Glutamatergic neuron (in vitro differentiated cells): ENCODE data around the gene MINDY2. TPM values are rescaled to one million over a fixed set of nuclear protein-coding genes. Genes with fewer than 3 reads are reported as not detected.

Experiments used
- DNase-seq: peaks from one replicate; pipeline ENCODE4 v3.0.0; 2022
- H3K27ac Mint-ChIP-seq: one replicate; pipeline ENCODE4 v1.8.0; 2020; ENCODE audit warnings: mild to moderate bottlenecking, mixed read lengths, inconsistent platforms; ENCODE audit not compliant: unreplicated experiment
- H3K27me3 Mint-ChIP-seq: one replicate; pipeline ENCODE4 v1.8.0; 2020; ENCODE audit warnings: mild to moderate bottlenecking, moderate library complexity, mixed read lengths, inconsistent platforms; ENCODE audit not compliant: unreplicated experiment
- H3K36me3 Mint-ChIP-seq: one replicate; pipeline ENCODE4 v1.8.0; 2020; ENCODE audit warnings: mild to moderate bottlenecking, mixed read lengths, inconsistent platforms; ENCODE audit not compliant: unreplicated experiment
- H3K4me1 Mint-ChIP-seq: one replicate; pipeline ENCODE4 v1.8.0; 2020; ENCODE audit warnings: mild to moderate bottlenecking, low read depth, mixed read lengths, inconsistent platforms; ENCODE audit not compliant: unreplicated experiment
- H3K4me3 Mint-ChIP-seq: one replicate; pipeline ENCODE4 v1.8.0; 2020; ENCODE audit warnings: mild to moderate bottlenecking, mixed read lengths, inconsistent platforms; ENCODE audit not compliant: unreplicated experiment
- H3K9me3 Mint-ChIP-seq: one replicate; pipeline ENCODE4 v1.8.0; 2020; ENCODE audit warnings: mild to moderate bottlenecking, moderate library complexity, mixed read lengths, inconsistent platforms; ENCODE audit not compliant: unreplicated experiment
- CTCF ChIP-seq: fragments of 200-600 bp; sonication (generic); IDR thresholded peaks from one replicate; pipeline ENCODE4 v1.5.0; 2021; ENCODE audit not compliant: partially characterized antibody, unreplicated experiment
- total RNA-seq: library from RNA; stranded (reverse); fragmentation: NEBNext Ultra II Directional; extraction: Animal tissue kit (Norgen Biotek cat#: 25700); gene quantifications from one replicate; pipeline ENCODE4 v1.2.1, GENCODE V29; 2021; ENCODE audit not compliant: unreplicated experiment

Gene MINDY2
- total RNA-seq, 1 donor from 2014 or later: 34.3 TPM

DNA sequence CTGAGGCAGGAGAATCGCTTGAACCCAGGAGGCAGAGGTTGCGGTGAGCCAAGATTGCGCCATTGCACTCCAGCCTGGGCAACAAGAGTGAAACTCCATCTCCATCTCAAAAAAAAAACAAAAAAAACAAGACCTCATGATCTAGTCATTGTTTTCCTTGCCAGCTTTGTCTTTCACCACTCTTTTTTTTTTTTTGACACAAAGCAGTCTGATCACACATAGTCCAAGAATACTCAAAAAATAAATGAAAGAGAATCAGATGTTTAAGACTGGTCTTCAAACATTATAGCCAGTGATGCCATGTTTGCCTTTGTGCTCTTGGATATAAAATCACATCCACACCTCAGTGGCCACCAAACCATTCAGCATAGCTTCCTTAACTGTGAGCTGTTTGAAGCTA lies 15.8 kb upstream of the MINDY2 start:
- Mint-ChIP-seq H3K4me1 (peaks cover 2% of the 10 kb centered on the region), H3K4me3 (no peak overlapping the region), H3K36me3 (no peaks in the 10 kb centered on the region), H3K9me3 (peaks cover 3% of the 10 kb centered on the region), H3K27ac (no peak overlapping the region), H3K27me3 (no peaks in the 10 kb centered on the region)
- no peak for DNase-seq
- no peak for TF ChIP-seq CTCF

- no peak for TF ChIP-seq CTCF
- Mint-ChIP-seq H3K27ac (no peak overlapping the region), H3K9me3 (no peaks in the 10 kb centered on the region), H3K27me3 (no peaks in the 10 kb centered on the region), H3K36me3 (no peaks in the 10 kb centered on the region), H3K4me1 (no peaks in the 10 kb centered on the region), H3K4me3 (no peak overlapping the region)
- no peak for DNase-seq
These were observed 15.1 kb upstream of the MINDY2 start for GRCh38 chr15:58755956-58756355.

DNA sequence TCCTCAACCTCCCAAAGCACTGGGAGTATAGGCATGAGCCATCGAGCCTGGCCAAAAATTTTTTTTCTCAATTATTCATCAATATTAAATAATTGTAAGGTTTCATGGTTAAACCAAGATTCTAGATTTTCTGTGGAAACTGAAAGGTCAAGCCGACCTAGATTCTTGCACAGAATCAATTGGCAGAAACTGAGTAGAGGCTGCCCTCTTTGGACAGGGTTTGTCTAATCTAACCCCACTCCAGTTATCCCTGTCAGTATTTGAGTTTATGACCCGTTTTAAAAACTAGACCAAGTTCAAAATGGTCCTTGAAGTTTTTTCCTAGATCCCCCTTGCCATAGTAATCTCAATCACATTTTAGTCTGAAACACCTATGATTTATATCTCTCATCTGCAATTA lies 13.0 kb upstream of the MINDY2 start:
- H3K4me1 Mint-ChIP-seq: no peaks in the 10 kb centered on the region
- no peak overlapping the region for H3K27ac Mint-ChIP-seq
- no peak overlapping the region for H3K4me3 Mint-ChIP-seq
- H3K27me3 Mint-ChIP-seq: no peaks in the 10 kb centered on the region
- H3K9me3 Mint-ChIP-seq: peaks cover 1% of the 10 kb centered on the region
- TF ChIP-seq CTCF: no peak
- no peaks in the 10 kb centered on the region for H3K36me3 Mint-ChIP-seq
- DNase-seq: no peak

DNA sequence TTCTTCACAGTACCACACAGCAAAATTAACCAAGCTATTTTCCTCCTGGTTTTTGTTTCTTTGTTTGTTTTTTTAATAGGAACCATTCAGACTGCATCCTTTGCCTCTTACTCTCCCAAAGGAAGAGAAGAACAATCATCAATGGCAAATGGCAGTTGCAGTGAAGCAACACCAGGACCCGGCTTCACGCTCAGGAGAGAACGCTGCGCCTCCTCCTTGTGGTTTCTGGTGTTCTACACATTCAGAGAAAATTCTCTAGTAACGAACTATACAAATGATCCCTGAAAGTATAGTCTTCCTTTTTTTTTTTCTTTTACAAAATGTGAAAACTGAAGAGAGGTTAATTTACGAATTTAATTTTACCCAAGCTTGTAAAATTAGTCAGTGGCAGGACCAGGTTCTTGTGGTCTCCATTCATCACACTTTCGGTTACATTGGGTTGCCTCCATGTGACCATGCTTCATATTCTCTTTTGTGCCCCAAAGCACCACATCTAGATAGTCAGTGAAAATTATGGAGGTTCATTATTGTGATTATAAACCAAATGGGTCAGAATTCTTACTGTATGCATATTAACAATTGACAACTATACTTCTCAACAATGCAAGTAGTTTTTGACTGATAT lies 10.6 kb upstream of the MINDY2 start:
- H3K9me3 Mint-ChIP-seq: peaks cover 1% of the 10 kb centered on the region
- H3K4me1 Mint-ChIP-seq: no peaks in the 10 kb centered on the region
- H3K36me3 Mint-ChIP-seq: peaks cover 6% of the 10 kb centered on the region
- no peak overlapping the region for H3K27ac Mint-ChIP-seq
- H3K4me3 Mint-ChIP-seq: no peak overlapping the region
- DNase-seq: no peak
- no peak for TF ChIP-seq CTCF
- no peaks in the 10 kb centered on the region for H3K27me3 Mint-ChIP-seq

- no peak for DNase-seq
- TF ChIP-seq CTCF: no peak
- Mint-ChIP-seq H3K9me3 (peaks cover 1% of the 10 kb centered on the region), H3K27ac (no peak overlapping the region), H3K4me3 (no peak overlapping the region), H3K27me3 (no peaks in the 10 kb centered on the region), H3K4me1 (no peaks in the 10 kb centered on the region), H3K36me3 (peaks cover 6% of the 10 kb centered on the region)
These were observed 10.1 kb upstream of the MINDY2 start for GRCh38 chr15:58761010-58761388.
